Progenitor cell of endocrine pancreas (in vitro differentiated cells): Measurements from ENCODE around the gene SEZ6L. TPM values are rescaled to one million over a fixed set of nuclear protein-coding genes. Genes with fewer than 3 reads are reported as not detected.

Source experiments
- DNase-seq: peaks from one replicate; pipeline ENCODE4 v3.0.0; 2021; ENCODE audit warnings: low spot score; ENCODE audit not compliant: unreplicated experiment
- H3K27ac Mint-ChIP-seq: 2 replicates; pipeline ENCODE4 v1.8.0; 2021; ENCODE audit warnings: mild to moderate bottlenecking, moderate library complexity, mixed read lengths
- H3K27me3 Mint-ChIP-seq: 2 replicates; pipeline ENCODE4 v1.8.0; 2021; ENCODE audit warnings: mixed read lengths
- H3K36me3 Mint-ChIP-seq: 2 replicates; pipeline ENCODE4 v1.8.0; 2022; ENCODE audit warnings: mixed read lengths; ENCODE audit not compliant: insufficient read depth
- H3K4me1 Mint-ChIP-seq: 2 replicates; pipeline ENCODE4 v1.8.0; 2021; ENCODE audit warnings: low read depth, mixed read lengths
- H3K4me3 Mint-ChIP-seq: 2 replicates; pipeline ENCODE4 v1.8.0; 2021; ENCODE audit warnings: low read depth, mild to moderate bottlenecking, moderate library complexity, mixed read lengths
- H3K9me3 Mint-ChIP-seq: 2 replicates; pipeline ENCODE4 v1.8.0; 2021; ENCODE audit warnings: low read depth, mixed read lengths
- total RNA-seq: library from RNA; stranded (reverse); gene quantifications from 2 replicates; pipeline ENCODE4 v1.2.1, GENCODE V29; 2021
- TF ChIP-seq, protein P1 (sequence below): fragments of 200-600 bp; sonication (generic); IDR thresholded peaks from one replicate; pipeline ENCODE4 v1.5.0; 2021; ENCODE audit warnings: antibody characterized with exemption, mild to moderate bottlenecking; ENCODE audit not compliant: unreplicated experiment

The SEZ6L gene
- total RNA-seq, 1 donor from 2014 or later, result 26.2 TPM

DNA sequence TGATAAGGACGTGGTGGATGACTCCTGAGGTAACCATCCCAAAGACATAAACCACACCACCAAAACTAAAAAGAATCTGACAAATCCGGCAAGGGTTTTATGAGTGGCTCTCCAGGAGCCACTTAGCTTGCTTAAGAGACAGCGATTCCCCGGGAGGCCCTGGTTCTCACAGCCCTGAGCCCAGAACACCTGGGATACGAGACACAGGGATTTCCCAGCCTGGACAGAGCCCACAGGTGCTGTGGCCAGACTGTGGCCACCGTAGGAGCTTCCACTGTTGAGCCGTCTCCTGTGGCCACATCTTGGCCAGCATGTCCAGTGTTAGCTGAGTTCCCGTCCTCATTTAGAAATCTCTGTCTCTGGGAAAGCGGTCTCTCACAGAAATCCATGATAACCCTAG, 188.6 kb downstream of the SEZ6L start:
- Mint-ChIP-seq H3K36me3 (no peaks in the 10 kb centered on the region), H3K4me1 (no peaks in the 10 kb centered on the region), H3K27ac (no peak overlapping the region), H3K9me3 (no peaks in the 10 kb centered on the region), H3K27me3 (peaks cover 13% of the 10 kb centered on the region), H3K4me3 (no peak overlapping the region)
- TF ChIP-seq, protein P1, sequence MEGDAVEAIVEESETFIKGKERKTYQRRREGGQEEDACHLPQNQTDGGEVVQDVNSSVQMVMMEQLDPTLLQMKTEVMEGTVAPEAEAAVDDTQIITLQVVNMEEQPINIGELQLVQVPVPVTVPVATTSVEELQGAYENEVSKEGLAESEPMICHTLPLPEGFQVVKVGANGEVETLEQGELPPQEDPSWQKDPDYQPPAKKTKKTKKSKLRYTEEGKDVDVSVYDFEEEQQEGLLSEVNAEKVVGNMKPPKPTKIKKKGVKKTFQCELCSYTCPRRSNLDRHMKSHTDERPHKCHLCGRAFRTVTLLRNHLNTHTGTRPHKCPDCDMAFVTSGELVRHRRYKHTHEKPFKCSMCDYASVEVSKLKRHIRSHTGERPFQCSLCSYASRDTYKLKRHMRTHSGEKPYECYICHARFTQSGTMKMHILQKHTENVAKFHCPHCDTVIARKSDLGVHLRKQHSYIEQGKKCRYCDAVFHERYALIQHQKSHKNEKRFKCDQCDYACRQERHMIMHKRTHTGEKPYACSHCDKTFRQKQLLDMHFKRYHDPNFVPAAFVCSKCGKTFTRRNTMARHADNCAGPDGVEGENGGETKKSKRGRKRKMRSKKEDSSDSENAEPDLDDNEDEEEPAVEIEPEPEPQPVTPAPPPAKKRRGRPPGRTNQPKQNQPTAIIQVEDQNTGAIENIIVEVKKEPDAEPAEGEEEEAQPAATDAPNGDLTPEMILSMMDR, result no peak
- no peak for DNase-seq

GRCh38 chr22:26359156-26359555, 189.9 kb downstream of the SEZ6L start:
- no peak for DNase-seq
- H3K9me3 Mint-ChIP-seq, result no peaks in the 10 kb centered on the region
- H3K36me3 Mint-ChIP-seq, result no peaks in the 10 kb centered on the region
- peaks cover 14% of the 10 kb centered on the region for H3K27me3 Mint-ChIP-seq
- no peak overlapping the region for H3K27ac Mint-ChIP-seq
- H3K4me1 Mint-ChIP-seq, result no peaks in the 10 kb centered on the region
- no peak overlapping the region for H3K4me3 Mint-ChIP-seq
- TF ChIP-seq, protein P1, result no peak

GRCh38 chr22:26360169-26360885, 191.1 kb downstream of the SEZ6L start:
- DNase-seq, result peak; percentile 70
- H3K9me3 Mint-ChIP-seq, result no peaks in the 10 kb centered on the region
- H3K27ac Mint-ChIP-seq, result no peak overlapping the region
- H3K27me3 Mint-ChIP-seq, result peaks cover 9% of the 10 kb centered on the region
- H3K4me1 Mint-ChIP-seq, result no peaks in the 10 kb centered on the region
- no peaks in the 10 kb centered on the region for H3K36me3 Mint-ChIP-seq
- H3K4me3 Mint-ChIP-seq, result no peak overlapping the region
- TF ChIP-seq, protein P1, result peak; percentile 91

GRCh38 chr22:26362471-26362870, 193.2 kb downstream of the SEZ6L start:
- Mint-ChIP-seq H3K36me3 (no peaks in the 10 kb centered on the region), H3K9me3 (no peaks in the 10 kb centered on the region), H3K4me3 (no peak overlapping the region), H3K27ac (no peak overlapping the region), H3K27me3 (peaks cover 9% of the 10 kb centered on the region), H3K4me1 (no peaks in the 10 kb centered on the region)
- TF ChIP-seq, protein P1, result no peak
- DNase-seq, result no peak

GRCh38 chr22:26364066-26365015, 195.1 kb downstream of the SEZ6L start:
- Mint-ChIP-seq H3K27ac (no peak overlapping the region), H3K27me3 (peaks cover 12% of the 10 kb centered on the region), H3K36me3 (no peaks in the 10 kb centered on the region), H3K4me1 (no peaks in the 10 kb centered on the region), H3K9me3 (no peaks in the 10 kb centered on the region), H3K4me3 (no peak overlapping the region)
- peak; percentile 43 for DNase-seq
- TF ChIP-seq, protein P1, result peak; percentile 75
